Muscle layer of colon (tissue), 2 donors: ENCODE measurements around the gene CCNB1IP1.
"Not testable (repeated sequence)": the region's sequence is repeated elsewhere in the genome, so short reads cannot be mapped to it uniquely, and the experiment has no call there.

Experiments
- H3K27ac ChIP-seq: one replicate; pipeline ENCODE4 v1.7.0; 2013; ENCODE audit warnings: low read depth, mild to moderate bottlenecking, low read length, moderate library complexity
- H3K27me3 ChIP-seq, 2 donors: one replicate each; pipeline ENCODE4 v1.7.0; 2013; ENCODE audit warnings: low read length in 2 of 2, mild to moderate bottlenecking in 2 of 2; ENCODE audit not compliant: insufficient read depth in 2 of 2, control insufficient read depth in 1 of 2
- H3K36me3 ChIP-seq: one replicate; pipeline ENCODE4 v1.7.0; 2013; ENCODE audit warnings: mild to moderate bottlenecking, low read length; ENCODE audit not compliant: insufficient read depth
- H3K4me1 ChIP-seq: one replicate; pipeline ENCODE4 v1.7.0; 2013; ENCODE audit warnings: mild to moderate bottlenecking, low read length; ENCODE audit not compliant: insufficient read depth
- H3K4me3 ChIP-seq, 2 donors: one replicate each; pipeline ENCODE4 v1.7.0; 2013; ENCODE audit warnings: low read length in 2 of 2, low read depth in 1 of 2, mild to moderate bottlenecking in 1 of 2, moderate library complexity in 1 of 2
- H3K9ac ChIP-seq: one replicate; pipeline ENCODE4 v1.7.0; 2013; ENCODE audit warnings: low read length
- H3K9me3 ChIP-seq: one replicate; pipeline ENCODE4 v1.7.0; 2013; ENCODE audit warnings: mild to moderate bottlenecking, low read length
- donor health status: abdominal sarcoma.
- donor health status: Adenocarcinoma of cecum.

Gene CCNB1IP1

GRCh38 chr14:20350860-20351259 is 17.8 kb upstream of the CCNB1IP1 start:
- Histone ChIP-seq H3K4me1 (no peaks in the 10 kb centered on the region), H3K27me3 (no peaks in the 10 kb centered on the region), H3K9ac (no peak overlapping the region), H3K36me3 (peaks cover 80% of the 10 kb centered on the region), H3K4me3 (no peak overlapping the region), H3K27ac (no peak overlapping the region), H3K9me3 (no peaks in the 10 kb centered on the region)

GRCh38 chr14:20350282-20350681 is 17.2 kb upstream of the CCNB1IP1 start:
- H3K36me3 ChIP-seq, result peaks cover 82% of the 10 kb centered on the region

GRCh38 chr14:20347747-20348146 is 14.7 kb upstream of the CCNB1IP1 start:
- H3K4me1 ChIP-seq, result peaks cover 8% of the 10 kb centered on the region
- peaks cover 66% of the 10 kb centered on the region for H3K36me3 ChIP-seq
- H3K27me3 ChIP-seq, result no peaks in the 10 kb centered on the region
- no peak overlapping the region for H3K9ac ChIP-seq
- H3K9me3 ChIP-seq, result no peaks in the 10 kb centered on the region
- no peak overlapping the region for H3K27ac ChIP-seq
- H3K4me3 ChIP-seq, result no peak overlapping the region

More at GRCh38 chr14:20350282-20350681, 17.2 kb upstream of the CCNB1IP1 start:
- no peaks in the 10 kb centered on the region for H3K4me1 ChIP-seq
- no peak overlapping the region for H3K27ac ChIP-seq
- H3K9me3 ChIP-seq, result no peaks in the 10 kb centered on the region
- no peak overlapping the region for H3K9ac ChIP-seq
- H3K4me3 ChIP-seq, result no peak overlapping the region
- no peaks in the 10 kb centered on the region for H3K27me3 ChIP-seq

- no peak overlapping the region for H3K27ac ChIP-seq
- H3K27me3 ChIP-seq, result no peaks in the 10 kb centered on the region
- H3K4me1 ChIP-seq, result peaks cover 8% of the 10 kb centered on the region
- no peaks in the 10 kb centered on the region for H3K9me3 ChIP-seq
- H3K4me3 ChIP-seq, result no peak overlapping the region
- peaks cover 55% of the 10 kb centered on the region for H3K36me3 ChIP-seq
- no peak overlapping the region for H3K9ac ChIP-seq
Observed at GRCh38 chr14:20346713-20347112, 13.6 kb upstream of the CCNB1IP1 start.

GRCh38 chr14:20345366-20345765 is 12.3 kb upstream of the CCNB1IP1 start:
- no peaks in the 10 kb centered on the region for H3K27me3 ChIP-seq
- H3K27ac ChIP-seq, result no peak overlapping the region
- peaks cover 8% of the 10 kb centered on the region for H3K4me1 ChIP-seq
- H3K9ac ChIP-seq, result no peak overlapping the region
- peaks cover 43% of the 10 kb centered on the region for H3K36me3 ChIP-seq
- H3K9me3 ChIP-seq, result no peaks in the 10 kb centered on the region
- no peak overlapping the region for H3K4me3 ChIP-seq

GRCh38 chr14:20343862-20344220 is 10.8 kb upstream of the CCNB1IP1 start:
- Histone ChIP-seq H3K9ac (peak overlapping the region; percentile 95), H3K4me1 (peaks cover 8% of the 10 kb centered on the region), H3K4me3 (peak overlapping the region; percentile 64 to 94), H3K36me3 (peaks cover 29% of the 10 kb centered on the region), H3K9me3 (no peaks in the 10 kb centered on the region), H3K27me3 (no peaks in the 10 kb centered on the region), H3K27ac (peak overlapping the region; percentile 87)

- Histone ChIP-seq H3K4me3 (peak within 1 kb of the TSS; percentile 70 to 94), H3K9ac (peak within 1 kb of the TSS; percentile 95), H3K9me3 (no peaks in the 10 kb centered on the region), H3K4me1 (peaks cover 8% of the 10 kb centered on the region), H3K27ac (peak within 1 kb of the TSS; percentile 87), H3K36me3 (peaks cover 26% of the 10 kb centered on the region), H3K27me3 (no peaks in the 10 kb centered on the region)
Observed at GRCh38 chr14:20343092-20343861, 10.2 kb upstream of the CCNB1IP1 start, which contains the start of gene PARP2. PARP2 (plus strand) TSS chr14:20343635; CDS start chr14:20343642, 7 bp downstream.

GRCh38 chr14:20341646-20342045 is 8.6 kb upstream of the CCNB1IP1 start:
- H3K9ac ChIP-seq, result no peak overlapping the region
- H3K27me3 ChIP-seq, result no peaks in the 10 kb centered on the region
- no peak overlapping the region for H3K4me3 ChIP-seq
- no peaks in the 10 kb centered on the region for H3K9me3 ChIP-seq
- H3K27ac ChIP-seq, result no peak overlapping the region
- peaks cover 17% of the 10 kb centered on the region for H3K36me3 ChIP-seq
- H3K4me1 ChIP-seq, result peaks cover 8% of the 10 kb centered on the region

GRCh38 chr14:20341032-20341431 is 8.0 kb upstream of the CCNB1IP1 start:
- not testable (repeated sequence) for H3K9me3 ChIP-seq, H3K27ac ChIP-seq

GRCh38 chr14:20334017-20334416 is 938 bp upstream of the CCNB1IP1 start:
- H3K4me1 ChIP-seq, result peaks cover 5% of the 10 kb centered on the region
- no peak overlapping the region for H3K4me3 ChIP-seq
- H3K36me3 ChIP-seq, result peaks cover 1% of the 10 kb centered on the region
- peak overlapping the region; percentile 75 for H3K9ac ChIP-seq
- no peaks in the 10 kb centered on the region for H3K9me3 ChIP-seq
- H3K27me3 ChIP-seq, result no peaks in the 10 kb centered on the region
- H3K27ac ChIP-seq, result no peak overlapping the region

More at GRCh38 chr14:20341032-20341431, 8.0 kb upstream of the CCNB1IP1 start:
- not testable (repeated sequence) for H3K9ac ChIP-seq, H3K27me3 ChIP-seq, H3K4me1 ChIP-seq, H3K4me3 ChIP-seq
- H3K36me3 ChIP-seq, result peaks cover 11% of the 10 kb centered on the region

- Histone ChIP-seq H3K4me1 (peaks cover 5% of the 10 kb centered on the region), H3K27me3 (no peaks in the 10 kb centered on the region), H3K9ac (peak overlapping the region; percentile 75), H3K36me3 (peaks cover 7% of the 10 kb centered on the region), H3K4me3 (peak overlapping the region in 1 of 2 donors; percentile 88), H3K27ac (peak overlapping the region; percentile 76), H3K9me3 (no peaks in the 10 kb centered on the region)
Observed at GRCh38 chr14:20333494-20333841, 389 bp upstream of the CCNB1IP1 start.

- Histone ChIP-seq H3K4me3 (peak overlapping the region; percentile 12 to 88), H3K36me3 (peaks cover 7% of the 10 kb centered on the region), H3K9ac (peak overlapping the region; percentile 75), H3K27me3 (no peaks in the 10 kb centered on the region), H3K4me1 (peaks cover 10% of the 10 kb centered on the region), H3K9me3 (no peaks in the 10 kb centered on the region), H3K27ac (peak overlapping the region; percentile 76)
Observed at GRCh38 chr14:20332431-20332787, 670 bp downstream of the CCNB1IP1 start.
